GM23338 (cell line): ENCODE data around the gene SAMD7. TPM values are rescaled to one million over a fixed set of nuclear protein-coding genes. Genes with fewer than 3 reads are reported as not detected.

ENCODE experiments used
- ATAC-seq: fragments of 200-7000 bp; cut with Tn5 transposase; 3 replicates; pipeline ENCODE4 v1.9.1; 2020
- DNase-seq: peaks from one replicate; pipeline ENCODE4 v3.0.0-alpha.2; 2015; ENCODE audit warnings: low spot score
- H2AFZ ChIP-seq: fragments of 200-600 bp; sonication (generic); 2 replicates; pipeline ENCODE4 v1.8.0; 2016; ENCODE audit warnings: antibody characterized with exemption, mild to moderate bottlenecking, moderate library complexity
- H3F3A ChIP-seq: fragments of 200-600 bp; sonication (generic); replicated peaks from 2 replicates; pipeline ENCODE4 v1.8.0; 2017; ENCODE audit warnings: antibody characterized with exemption, mixed run types, low read depth
- H3K27ac ChIP-seq: fragments of 200-600 bp; sonication (generic); 2 replicates; pipeline ENCODE4 v1.6.1; 2016; ENCODE audit warnings: low read depth
- H3K27me3 ChIP-seq: fragments of 200-600 bp; sonication (generic); 2 replicates; pipeline ENCODE4 v1.8.0; 2016; ENCODE audit warnings: mild to moderate bottlenecking, mixed run types, moderate library complexity; ENCODE audit not compliant: insufficient read depth
- H3K36me3 ChIP-seq: fragments of 200-600 bp; sonication (generic); 2 replicates; pipeline ENCODE4 v1.8.0; 2016; ENCODE audit warnings: mild to moderate bottlenecking; ENCODE audit not compliant: insufficient read depth
- H3K4me1 ChIP-seq: fragments of 200-600 bp; sonication (generic); 2 replicates; pipeline ENCODE4 v1.8.0; 2016; ENCODE audit warnings: mild to moderate bottlenecking, moderate library complexity; ENCODE audit not compliant: insufficient read depth
- H3K4me2 ChIP-seq: fragments of 200-600 bp; sonication (generic); 2 replicates; pipeline ENCODE4 v1.7.1; 2017; ENCODE audit warnings: mixed run types
- H3K4me3 ChIP-seq: fragments of 200-600 bp; sonication (generic); 2 replicates; pipeline ENCODE4 v1.6.1; 2016; ENCODE audit warnings: mixed run types
- H3K79me2 ChIP-seq: fragments of 200-600 bp; sonication (generic); replicated peaks from 2 replicates; pipeline ENCODE4 v1.8.0; 2017; ENCODE audit warnings: mild to moderate bottlenecking; ENCODE audit not compliant: insufficient read depth
- H3K9me2 ChIP-seq: fragments of 200-600 bp; sonication (generic); 2 replicates; pipeline ENCODE4 v1.8.0; 2017; ENCODE audit not compliant: insufficient read depth
- H4K20me1 ChIP-seq: fragments of 200-600 bp; sonication (generic); replicated peaks from 2 replicates; pipeline ENCODE4 v1.8.0; 2017; ENCODE audit warnings: mild to moderate bottlenecking; ENCODE audit not compliant: insufficient read depth
- H3K27ac Mint-ChIP-seq: 2 replicates; pipeline ENCODE4 v1.8.0; 2020; ENCODE audit warnings: inconsistent platforms, mild to moderate bottlenecking, moderate library complexity, mixed read lengths
- H3K27me3 Mint-ChIP-seq: 3 replicates; pipeline ENCODE4 v1.8.0; 2022; ENCODE audit warnings: low read depth, mild to moderate bottlenecking, moderate library complexity, mixed read lengths, inconsistent platforms; ENCODE audit not compliant: insufficient read depth, poor library complexity
- H3K36me3 Mint-ChIP-seq: 3 replicates; pipeline ENCODE4 v1.8.0; 2021; ENCODE audit warnings: low read depth, mild to moderate bottlenecking, inconsistent platforms, moderate library complexity, mixed read lengths
- H3K4me1 Mint-ChIP-seq: 3 replicates; pipeline ENCODE4 v1.8.0; 2020; ENCODE audit warnings: mild to moderate bottlenecking, inconsistent platforms, mixed read lengths
- H3K4me3 Mint-ChIP-seq: 3 replicates; pipeline ENCODE4 v1.8.0; 2021; ENCODE audit warnings: moderate library complexity, mild to moderate bottlenecking, inconsistent platforms, mixed read lengths
- H3K9me3 Mint-ChIP-seq: 3 replicates; pipeline ENCODE4 v1.8.0; 2020; ENCODE audit warnings: moderate library complexity, mild to moderate bottlenecking, inconsistent platforms, mixed read lengths
- CREB1 ChIP-seq: fragments of 250-450 bp; sonication (Bioruptor Pico); IDR thresholded peaks from 2 replicates; pipeline ENCODE4 v1.5.0; 2020; ENCODE audit warnings: low read depth, mild to moderate bottlenecking, moderate library complexity
- EZH2phosphoT487 ChIP-seq: fragments of 200-600 bp; sonication (generic); IDR thresholded peaks from one replicate; pipeline ENCODE4 v1.8.1; 2018; ENCODE audit warnings: antibody characterized with exemption; ENCODE audit not compliant: unreplicated experiment
- ZNF114 ChIP-seq: fragments of 250-450 bp; sonication (Bioruptor Pico); IDR thresholded peaks from 2 replicates; pipeline ENCODE4 v1.5.0; 2020; ENCODE audit warnings: mild to moderate bottlenecking, moderate library complexity
- ZNF331 ChIP-seq: fragments of 250-450 bp; sonication (Bioruptor Pico); IDR thresholded peaks from 2 replicates; pipeline ENCODE4 v1.5.0; 2020; ENCODE audit warnings: low read depth, mild to moderate bottlenecking, moderate library complexity
- polyA plus RNA-seq: library from polyadenylated mRNA; unstranded; fragments of >200 nt; fragmentation: Nextera tagmentation; extraction: Ambion mirVana; gene quantifications from 2 replicates; pipeline ENCODE4 v1.2.1, GENCODE V29; 2016
- total RNA-seq: library from RNA; depleted of rRNA; stranded (reverse); fragments of >200 nt; shearing (Covaris generic); gene quantifications from 2 replicates; pipeline ENCODE4 v1.2.3, GENCODE V29; 2014
- TF ChIP-seq, protein P1 (sequence below), 2 experiments: fragments of 200-600 bp in 1 of 2; sonication (generic) in 1 of 2; conservative IDR thresholded peaks; 2 replicates each; pipeline versions ENCODE4 v1.5.1 to v1.6.1; 2016 to 2017; ENCODE audit warnings: antibody characterized with exemption in 2 of 2, low read depth in 2 of 2, mild to moderate bottlenecking in 2 of 2, moderate library complexity in 1 of 2
- TF ChIP-seq, protein P2 (sequence below): IDR thresholded peaks from one replicate; pipeline ENCODE4 v1.6.1; 2018; ENCODE audit warnings: antibody characterized with exemption; ENCODE audit not compliant: unreplicated experiment

The SAMD7 gene
- total and polyA plus RNA-seq, 2 experiments from 2014 or later: not detected

DNA sequence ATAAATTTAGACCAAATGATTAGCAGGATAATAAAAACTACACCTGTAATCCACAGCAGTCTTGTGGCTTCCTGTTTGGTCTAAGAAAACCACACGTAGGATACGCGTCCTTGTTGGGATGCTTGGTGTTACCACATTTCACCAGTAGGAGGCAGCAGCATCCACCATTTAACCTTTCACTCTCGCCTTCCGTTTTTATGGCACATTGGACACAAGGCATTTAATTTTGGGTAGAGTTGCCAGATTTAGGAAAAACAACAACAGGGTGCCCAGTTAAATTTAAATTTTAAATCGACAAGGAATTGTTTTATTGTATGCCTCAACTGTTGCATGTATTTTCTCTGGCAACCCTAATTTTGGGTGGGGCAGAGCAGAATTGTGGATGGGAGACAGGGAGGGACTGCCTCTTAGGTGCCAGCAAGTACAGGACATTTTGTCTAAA lies 47.9 kb upstream of the SAMD7 start:
- H3K4me3 Mint-ChIP-seq: no peak overlapping the region
- no peaks in the 10 kb centered on the region for H3K36me3 Mint-ChIP-seq
- Histone ChIP-seq H3F3A (no peaks in the 10 kb centered on the region), H3K79me2 (no peaks in the 10 kb centered on the region), H3K9me2 (no peaks in the 10 kb centered on the region), H3K4me3 (no peak overlapping the region), H4K20me1 (no peaks in the 10 kb centered on the region), H3K36me3 (no peaks in the 10 kb centered on the region), H3K27ac (no peak overlapping the region), H2AFZ (no peak overlapping the region), H3K4me1 (peaks cover 9% of the 10 kb centered on the region; the same call in 1 of the 2 replicates), H3K27me3 (no peaks in the 10 kb centered on the region), H3K4me2 (no peak overlapping the region)
- H3K27ac Mint-ChIP-seq: no peak overlapping the region
- peaks cover 4% of the 10 kb centered on the region for H3K27me3 Mint-ChIP-seq
- ATAC-seq: peak; percentile 73
- H3K9me3 Mint-ChIP-seq: no peaks in the 10 kb centered on the region
- peak; percentile 84 for DNase-seq
- peaks cover 13% of the 10 kb centered on the region for H3K4me1 Mint-ChIP-seq
- TF ChIP-seq, protein P1, sequence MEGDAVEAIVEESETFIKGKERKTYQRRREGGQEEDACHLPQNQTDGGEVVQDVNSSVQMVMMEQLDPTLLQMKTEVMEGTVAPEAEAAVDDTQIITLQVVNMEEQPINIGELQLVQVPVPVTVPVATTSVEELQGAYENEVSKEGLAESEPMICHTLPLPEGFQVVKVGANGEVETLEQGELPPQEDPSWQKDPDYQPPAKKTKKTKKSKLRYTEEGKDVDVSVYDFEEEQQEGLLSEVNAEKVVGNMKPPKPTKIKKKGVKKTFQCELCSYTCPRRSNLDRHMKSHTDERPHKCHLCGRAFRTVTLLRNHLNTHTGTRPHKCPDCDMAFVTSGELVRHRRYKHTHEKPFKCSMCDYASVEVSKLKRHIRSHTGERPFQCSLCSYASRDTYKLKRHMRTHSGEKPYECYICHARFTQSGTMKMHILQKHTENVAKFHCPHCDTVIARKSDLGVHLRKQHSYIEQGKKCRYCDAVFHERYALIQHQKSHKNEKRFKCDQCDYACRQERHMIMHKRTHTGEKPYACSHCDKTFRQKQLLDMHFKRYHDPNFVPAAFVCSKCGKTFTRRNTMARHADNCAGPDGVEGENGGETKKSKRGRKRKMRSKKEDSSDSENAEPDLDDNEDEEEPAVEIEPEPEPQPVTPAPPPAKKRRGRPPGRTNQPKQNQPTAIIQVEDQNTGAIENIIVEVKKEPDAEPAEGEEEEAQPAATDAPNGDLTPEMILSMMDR (conservative IDR thresholded peaks at IDR 0.05; ENCODE audit: low read depth in 2 of 2): peak; percentile 96 to 99
- no peak for TF ChIP-seq ZNF331 (CRISPR knock-in tag)

DNA sequence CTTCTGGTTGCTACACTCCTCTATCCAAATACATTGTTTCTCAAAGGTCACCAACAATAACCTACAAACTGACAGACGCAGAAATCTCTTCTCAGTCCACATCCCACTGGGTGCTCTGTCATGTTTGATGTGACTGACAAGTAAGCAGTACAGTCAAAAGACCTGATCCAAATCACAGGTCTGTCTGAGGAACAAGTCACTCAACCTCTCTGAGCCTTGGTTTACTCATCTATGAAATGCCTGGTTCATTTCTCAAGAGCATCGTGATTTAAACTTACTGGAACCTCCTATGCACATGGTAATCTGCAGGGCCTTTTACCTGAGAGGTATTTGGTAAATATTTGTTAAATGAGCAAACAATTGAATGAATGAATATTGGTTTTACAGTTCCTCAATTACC lies 47.1 kb upstream of the SAMD7 start:
- Histone ChIP-seq H3F3A (no peaks in the 10 kb centered on the region), H3K79me2 (no peaks in the 10 kb centered on the region), H2AFZ (no peak overlapping the region), H3K9me2 (no peaks in the 10 kb centered on the region), H3K4me2 (no peak overlapping the region), H3K27me3 (no peaks in the 10 kb centered on the region), H3K4me3 (no peak overlapping the region), H3K27ac (no peak overlapping the region), H4K20me1 (no peaks in the 10 kb centered on the region), H3K36me3 (no peaks in the 10 kb centered on the region), H3K4me1 (peaks cover 9% of the 10 kb centered on the region; the same call in 1 of the 2 replicates)
- no peak for DNase-seq
- no peaks in the 10 kb centered on the region for H3K9me3 Mint-ChIP-seq
- H3K4me1 Mint-ChIP-seq: peaks cover 13% of the 10 kb centered on the region
- no peak for TF ChIP-seq EZH2phosphoT487
- TF ChIP-seq ZNF114 (CRISPR knock-in tag): no peak
- TF ChIP-seq CREB1: no peak
- TF ChIP-seq, protein P1 (conservative IDR thresholded peaks at IDR 0.05; ENCODE audit: low read depth in 2 of 2): no peak
- TF ChIP-seq, protein P2, sequence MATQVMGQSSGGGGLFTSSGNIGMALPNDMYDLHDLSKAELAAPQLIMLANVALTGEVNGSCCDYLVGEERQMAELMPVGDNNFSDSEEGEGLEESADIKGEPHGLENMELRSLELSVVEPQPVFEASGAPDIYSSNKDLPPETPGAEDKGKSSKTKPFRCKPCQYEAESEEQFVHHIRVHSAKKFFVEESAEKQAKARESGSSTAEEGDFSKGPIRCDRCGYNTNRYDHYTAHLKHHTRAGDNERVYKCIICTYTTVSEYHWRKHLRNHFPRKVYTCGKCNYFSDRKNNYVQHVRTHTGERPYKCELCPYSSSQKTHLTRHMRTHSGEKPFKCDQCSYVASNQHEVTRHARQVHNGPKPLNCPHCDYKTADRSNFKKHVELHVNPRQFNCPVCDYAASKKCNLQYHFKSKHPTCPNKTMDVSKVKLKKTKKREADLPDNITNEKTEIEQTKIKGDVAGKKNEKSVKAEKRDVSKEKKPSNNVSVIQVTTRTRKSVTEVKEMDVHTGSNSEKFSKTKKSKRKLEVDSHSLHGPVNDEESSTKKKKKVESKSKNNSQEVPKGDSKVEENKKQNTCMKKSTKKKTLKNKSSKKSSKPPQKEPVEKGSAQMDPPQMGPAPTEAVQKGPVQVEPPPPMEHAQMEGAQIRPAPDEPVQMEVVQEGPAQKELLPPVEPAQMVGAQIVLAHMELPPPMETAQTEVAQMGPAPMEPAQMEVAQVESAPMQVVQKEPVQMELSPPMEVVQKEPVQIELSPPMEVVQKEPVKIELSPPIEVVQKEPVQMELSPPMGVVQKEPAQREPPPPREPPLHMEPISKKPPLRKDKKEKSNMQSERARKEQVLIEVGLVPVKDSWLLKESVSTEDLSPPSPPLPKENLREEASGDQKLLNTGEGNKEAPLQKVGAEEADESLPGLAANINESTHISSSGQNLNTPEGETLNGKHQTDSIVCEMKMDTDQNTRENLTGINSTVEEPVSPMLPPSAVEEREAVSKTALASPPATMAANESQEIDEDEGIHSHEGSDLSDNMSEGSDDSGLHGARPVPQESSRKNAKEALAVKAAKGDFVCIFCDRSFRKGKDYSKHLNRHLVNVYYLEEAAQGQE: no peak
- H3K27me3 Mint-ChIP-seq: peaks cover 4% of the 10 kb centered on the region
- no peak overlapping the region for H3K4me3 Mint-ChIP-seq
- no peak for ATAC-seq
- no peaks in the 10 kb centered on the region for H3K36me3 Mint-ChIP-seq
- H3K27ac Mint-ChIP-seq: no peak overlapping the region
